Measurements from ENCODE around the gene COX7B. TPM values are rescaled to one million over a fixed set of nuclear protein-coding genes. Genes with fewer than 3 reads are reported as not detected.

The COX7B gene
- polyA plus RNA-seq, 1 experiment, result 835 TPM

DNA sequence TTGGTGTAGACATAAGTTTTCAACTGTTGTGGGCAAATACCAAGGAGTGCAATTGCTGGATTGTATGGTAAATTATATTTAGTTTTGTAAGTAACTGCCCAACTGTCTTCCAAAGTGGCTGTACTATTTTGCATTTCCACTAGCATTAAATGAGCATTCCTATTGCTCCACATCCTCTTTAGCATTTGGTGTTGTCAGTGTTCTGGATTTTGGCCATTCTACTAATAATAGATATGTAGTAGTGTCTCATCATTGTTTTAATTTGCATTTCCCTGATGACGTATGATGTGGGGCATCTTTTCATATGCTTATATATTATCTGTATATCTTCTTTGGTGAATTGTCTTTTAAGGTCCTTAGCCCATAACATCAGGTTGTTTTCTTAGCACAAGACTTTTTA, 52.9 kb downstream of the COX7B start:
- TF ChIP-seq, protein P1, sequence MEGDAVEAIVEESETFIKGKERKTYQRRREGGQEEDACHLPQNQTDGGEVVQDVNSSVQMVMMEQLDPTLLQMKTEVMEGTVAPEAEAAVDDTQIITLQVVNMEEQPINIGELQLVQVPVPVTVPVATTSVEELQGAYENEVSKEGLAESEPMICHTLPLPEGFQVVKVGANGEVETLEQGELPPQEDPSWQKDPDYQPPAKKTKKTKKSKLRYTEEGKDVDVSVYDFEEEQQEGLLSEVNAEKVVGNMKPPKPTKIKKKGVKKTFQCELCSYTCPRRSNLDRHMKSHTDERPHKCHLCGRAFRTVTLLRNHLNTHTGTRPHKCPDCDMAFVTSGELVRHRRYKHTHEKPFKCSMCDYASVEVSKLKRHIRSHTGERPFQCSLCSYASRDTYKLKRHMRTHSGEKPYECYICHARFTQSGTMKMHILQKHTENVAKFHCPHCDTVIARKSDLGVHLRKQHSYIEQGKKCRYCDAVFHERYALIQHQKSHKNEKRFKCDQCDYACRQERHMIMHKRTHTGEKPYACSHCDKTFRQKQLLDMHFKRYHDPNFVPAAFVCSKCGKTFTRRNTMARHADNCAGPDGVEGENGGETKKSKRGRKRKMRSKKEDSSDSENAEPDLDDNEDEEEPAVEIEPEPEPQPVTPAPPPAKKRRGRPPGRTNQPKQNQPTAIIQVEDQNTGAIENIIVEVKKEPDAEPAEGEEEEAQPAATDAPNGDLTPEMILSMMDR (IDR thresholded peaks at IDR 0.05; ENCODE audit: low read depth, low read length), result no peak
- CTCF ChIA-PET, result no interaction called here
- Histone ChIP-seq H3K4me3 (ENCODE audit: low read depth, low read length) (no peak overlapping the region), H3K27me3 (ENCODE audit: control insufficient read depth, insufficient read depth, low read length) (no peaks in the 10 kb centered on the region), H3K27ac (ENCODE audit: low read depth, low read length) (no peak overlapping the region), H3K9me3 (ENCODE audit: control insufficient read depth, insufficient read depth, low read length) (no peaks in the 10 kb centered on the region)
- POLR2A ChIA-PET, result no interaction called here
- DNase-seq (ENCODE audit: low read depth, low spot score), result no peak

DNA sequence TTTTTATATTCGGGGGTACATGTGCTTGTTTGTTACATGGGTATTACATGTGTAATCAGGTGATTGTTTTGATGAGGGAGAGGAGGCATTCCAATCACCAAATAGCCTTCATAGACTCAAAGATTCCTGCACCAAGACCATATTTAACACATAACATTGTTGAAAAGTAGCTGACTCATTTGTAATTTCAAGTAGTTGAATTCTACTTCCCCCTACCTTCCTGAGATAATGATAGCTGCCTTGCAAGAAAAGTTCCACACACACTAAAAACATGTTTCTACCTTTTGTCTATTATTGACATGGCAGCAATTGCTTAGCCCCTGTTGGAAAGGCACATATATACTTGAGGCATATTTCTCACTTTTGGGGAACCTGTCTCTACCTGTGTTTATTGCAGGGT, 54.0 kb downstream of the COX7B start:
- ChIA-PET CTCF (no interaction called here), POLR2A (no interaction called here)
- DNase-seq (ENCODE audit: low read depth, low spot score), result no peak
- H3K27ac ChIP-seq (ENCODE audit: low read depth, low read length), result no peak overlapping the region
- H3K4me3 ChIP-seq (ENCODE audit: low read depth, low read length), result no peak overlapping the region
- H3K27me3 ChIP-seq (ENCODE audit: control insufficient read depth, insufficient read depth, low read length), result no peaks in the 10 kb centered on the region
- no peaks in the 10 kb centered on the region for H3K9me3 ChIP-seq (ENCODE audit: control insufficient read depth, insufficient read depth, low read length)
- TF ChIP-seq, protein P1 (IDR thresholded peaks at IDR 0.05; ENCODE audit: low read depth, low read length), result no peak

DNA sequence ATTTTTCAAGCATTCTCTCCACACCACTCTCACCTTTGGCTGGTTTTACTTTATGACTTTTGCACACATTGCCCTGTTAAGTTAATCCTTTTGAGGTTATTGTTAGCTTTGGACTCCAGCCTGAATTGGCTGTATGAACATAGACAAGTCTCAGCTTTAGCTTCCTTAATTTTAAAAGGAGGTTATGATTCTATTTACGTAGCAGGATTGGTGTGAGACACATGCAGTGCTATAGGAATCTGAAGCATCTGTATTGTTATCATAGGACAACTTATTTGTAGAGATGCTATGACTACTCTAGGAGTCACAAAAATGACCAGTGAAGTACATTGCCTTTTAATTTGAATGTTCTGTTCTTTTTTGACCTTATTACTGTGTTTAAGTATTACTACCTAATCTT, 54.4 kb downstream of the COX7B start:
- no peak for DNase-seq (ENCODE audit: low read depth, low spot score)
- CTCF ChIA-PET, result no interaction called here
- H3K27me3 ChIP-seq (ENCODE audit: control insufficient read depth, insufficient read depth, low read length), result no peaks in the 10 kb centered on the region

More for the DNA sequence above, 54.4 kb downstream of the COX7B start:
- Histone ChIP-seq H3K9me3 (ENCODE audit: control insufficient read depth, insufficient read depth, low read length) (no peaks in the 10 kb centered on the region), H3K27ac (ENCODE audit: low read depth, low read length) (no peak overlapping the region), H3K4me3 (ENCODE audit: low read depth, low read length) (no peak overlapping the region)
- TF ChIP-seq, protein P1 (IDR thresholded peaks at IDR 0.05; ENCODE audit: low read depth, low read length), result no peak
- POLR2A ChIA-PET, result no interaction called here

Small RNAs within 50 kb of the gene (small RNA-seq; reads per million reads assigned to genes)
- not detected for gene RN7SL460P (ENCODE audit: insufficient read length, low read depth)

Other genes starting within 250 kb of the COX7B start
- gene ATRX, start 113.3 kb upstream of the COX7B start, polyA plus RNA-seq (2011; rRNA removed), result 58.5 and 76.3 TPM in 2 replicates
- 74.4 and 92.7 TPM in 2 replicates for gene MAGT1, start 4.0 kb upstream of the COX7B start, polyA plus RNA-seq (2011; rRNA removed)
- 14.5 and 18.5 TPM in 2 replicates for gene ATP7A, start 11.2 kb downstream of the COX7B start, polyA plus RNA-seq (2011; rRNA removed)
- 0.40 and 0.47 TPM in 2 replicates for gene PGAM4, start 70.2 kb downstream of the COX7B start, polyA plus RNA-seq (2011; rRNA removed)
- 394 and 442 TPM in 2 replicates for gene PGK1, start 204.8 kb downstream of the COX7B start, polyA plus RNA-seq (2011; rRNA removed)
- gene TAF9B, start 240.2 kb downstream of the COX7B start, polyA plus RNA-seq (2011; rRNA removed), result 33.2 and 42.5 TPM in 2 replicates

Data from AG04450 (cell line).